Motor neuron (in vitro differentiated cells): ENCODE data around the gene CLDN12. TPM values are rescaled to one million over a fixed set of nuclear protein-coding genes. Genes with fewer than 3 reads are reported as not detected.
"Not testable (repeated sequence)": the region's sequence is repeated elsewhere in the genome, so short reads cannot be mapped to it uniquely, and the experiment has no call there.

Experiments used
- ATAC-seq, 8 experiments: fragments of 200-7000 bp; cut with Tn5 transposase; replicated peaks in 6 of 8; 2 replicates each; pipeline ENCODE4 v1.8.0; 2021; ENCODE audit warnings: mild to moderate bottlenecking in 8 of 8, moderate library complexity in 8 of 8
- H3K27ac ChIP-seq, 2 donors: fragments of 250-450 bp; sonication (Bioruptor Pico); 2 replicates each; pipeline ENCODE4 v1.9.0; 2021; ENCODE audit warnings: antibody characterized with exemption in 2 of 2, mild to moderate bottlenecking in 2 of 2, moderate library complexity in 1 of 2
- H3K4me1 ChIP-seq, 2 donors: fragments of 250-450 bp; sonication (Bioruptor Pico); replicated peaks in 1 of 2; 2 replicates each; pipeline ENCODE4 v1.6.1; 2021; ENCODE audit warnings: antibody characterized with exemption in 2 of 2, mild to moderate bottlenecking in 2 of 2, moderate library complexity in 1 of 2
- H3K4me3 ChIP-seq, 5 donors: fragments of 250-450 bp; sonication (Bioruptor Pico); 2 replicates each; pipeline ENCODE4 v1.9.0; 2021; ENCODE audit warnings: antibody characterized with exemption in 5 of 5, mild to moderate bottlenecking in 5 of 5, moderate library complexity in 4 of 5
- WGBS, 10 experiments: fragments of 450-650 bp; shearing (Covaris generic); methylation state at CpG; one replicate each; pipeline ENCODE4 v1.0.0; 2022; 5-methylcytosine and 5-hydroxymethylcytosine counted together
- in situ Hi-C, 9 experiments: fragments of 400-800 bp; cut with MboI; loops; one replicate each; pipeline ENCODE4 v1.15.0; 2021; ENCODE audit warnings: low sequenced_read_pairs in 9 of 9, low pct_unique_long_range_greater_than_20kb in 2 of 9; ENCODE audit not compliant: unreplicated experiment in 9 of 9
- total RNA-seq, 8 experiments: library from RNA; unstranded; fragments of 300-600 nt; gene quantifications; 2 replicates each; pipeline versions ENCODE4 v1.2.3 to v1.2.4, GENCODE V29; 2022

CLDN12 gene
- total RNA-seq, 8 experiments from 2014 or later = 28.4 to 55.1 (median 30.9) TPM

GRCh38 chr7:90453259-90453891 is 50.1 kb downstream of the CLDN12 start:
- Histone ChIP-seq H3K4me1 (peaks cover 0 to 2% of the 10 kb centered on the region in 2 donors), H3K27ac (no peak overlapping the region), H3K4me3 (no peak overlapping the region)
- in situ Hi-C loops = loop anchor here in 5 of 9 experiments (25.0 kb wide), 2 partner anchors 134 to 584 kb away; partner anchors contain the start of gene CDK14 (in 2 of the 5)
- ATAC-seq = no peak

- no peak for ATAC-seq
- in situ Hi-C loops = loop anchor here in 5 of 9 experiments (25.0 kb wide), 2 partner anchors 133 to 583 kb away; partner anchors contain the start of gene CDK14 (in 2 of the 5)
- Histone ChIP-seq H3K4me1 (peaks cover 0 to 2% of the 10 kb centered on the region in 2 donors), H3K27ac (no peak overlapping the region), H3K4me3 (no peak overlapping the region)
- 43 to 100% (median 85%) methylated on average over 1 of the region's 1 CpG for WGBS, 10 experiments
Observed at GRCh38 chr7:90453931-90454330, 50.7 kb downstream of the CLDN12 start.

- Histone ChIP-seq H3K4me1 (peaks cover 0 to 2% of the 10 kb centered on the region in 2 donors), H3K4me3 (no peak overlapping the region), H3K27ac (no peak overlapping the region)
- WGBS, 10 experiments = 0 to 90% (median 29%) methylated on average over 1 to 6 of the region's 6 CpGs
- in situ Hi-C loops = loop anchor here in 5 of 9 experiments (25.0 kb wide), 2 partner anchors 132 to 582 kb away; partner anchors contain the start of gene CDK14 (in 2 of the 5)
- ATAC-seq = peak in 7 of 8 experiments; percentile 48 to 91 (median 83)
Observed at GRCh38 chr7:90455163-90456030, 52.1 kb downstream of the CLDN12 start.

DNA sequence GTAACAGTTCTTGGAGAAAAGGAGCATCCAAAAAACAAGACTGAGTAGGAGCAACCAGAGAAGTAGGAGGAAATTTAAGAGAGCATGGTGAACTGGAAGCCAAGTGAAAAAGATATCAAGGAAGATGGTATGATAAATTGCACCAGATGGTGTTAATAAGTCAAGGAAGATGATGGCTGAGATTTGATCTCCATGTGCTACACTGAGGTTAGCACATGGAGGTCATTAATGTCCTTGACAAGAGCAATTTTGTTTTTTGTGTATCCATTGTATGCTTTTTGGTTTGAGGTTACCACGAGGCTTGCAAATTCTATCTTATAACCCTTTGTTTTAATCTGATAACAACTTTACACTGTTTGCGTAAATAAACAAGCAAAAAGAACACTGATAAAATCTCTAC is 54.8 kb downstream of the CLDN12 start:
- 0 to 100% (median 83%) methylated on average over 1 to 2 of the region's 2 CpGs; no CpG with 5 or more reads in 1 of the 10 experiments for WGBS, 10 experiments
- in situ Hi-C loops = loop anchor here in 5 of 9 experiments (25.0 kb wide), 2 partner anchors 129 to 579 kb away; partner anchors contain the start of gene CDK14 (in 2 of the 5)

GRCh38 chr7:90459888-90460287 is 56.6 kb downstream of the CLDN12 start:
- WGBS, 10 experiments = 0 to 89% (median 71%) methylated on average over 1 to 3 of the region's 4 CpGs; no CpG with 5 or more reads in 1 of the 10 experiments

More for the DNA sequence above, 54.8 kb downstream of the CLDN12 start:
- no peak for ATAC-seq
- Histone ChIP-seq H3K4me1 (peaks cover 0 to 2% of the 10 kb centered on the region in 2 donors), H3K4me3 (no peak overlapping the region), H3K27ac (no peak overlapping the region)

GRCh38 chr7:90461219-90461618 is 58.0 kb downstream of the CLDN12 start:
- no peaks in the 10 kb centered on the region for H3K4me1 ChIP-seq
- no peak overlapping the region for H3K4me3 ChIP-seq
- H3K27ac ChIP-seq = no peak overlapping the region
- in situ Hi-C loops = loop anchor here in 5 of 9 experiments (25.0 kb wide), 2 partner anchors 126 to 576 kb away; partner anchors contain the start of gene CDK14 (in 2 of the 5)
- ATAC-seq = peak in 1 of 8 experiments; percentile 23

More at GRCh38 chr7:90459888-90460287, 56.6 kb downstream of the CLDN12 start:
- no peak overlapping the region for H3K4me3 ChIP-seq
- ATAC-seq = no peak
- H3K4me1 ChIP-seq = peaks cover 0 to 2% of the 10 kb centered on the region in 2 donors
- in situ Hi-C loops = loop anchor here in 5 of 9 experiments (25.0 kb wide), 2 partner anchors 127 to 577 kb away; partner anchors contain the start of gene CDK14 (in 2 of the 5)
- no peak overlapping the region for H3K27ac ChIP-seq

- not testable (repeated sequence) for H3K4me1 ChIP-seq, H3K4me3 ChIP-seq, H3K27ac ChIP-seq
- ATAC-seq = peak in 2 of 8 experiments; percentile 79 to 81
- WGBS, 10 experiments = 10 to 100% (median 76%) methylated on average over 2 to 4 of the region's 4 CpGs
- in situ Hi-C loops = loop anchor here in 5 of 9 experiments (25.0 kb wide), 2 partner anchors 124 to 574 kb away; partner anchors contain the start of gene CDK14 (in 2 of the 5)
Observed at GRCh38 chr7:90463151-90463628, 59.9 kb downstream of the CLDN12 start.

Other genes starting within 250 kb of the CLDN12 start
- 10 to 100 TPM in 1 of 8 experiments, 1 to 10 TPM in 4, under 1 TPM in 3; 0.37 to 10.0 (median 1.6) TPM for gene STEAP1, start 249.0 kb upstream of the CLDN12 start, total RNA-seq
- gene STEAP2, start 191.7 kb upstream of the CLDN12 start, total RNA-seq = 10 to 100 TPM in 2 of 8 experiments, 1 to 10 TPM in 6; 1.4 to 12.3 (median 6.9) TPM
- 10 to 100 TPM in 2 of 8 experiments, 1 to 10 TPM in 6; 2.5 to 28.0 (median 6.9) TPM for gene CFAP69, start 158.3 kb upstream of the CLDN12 start, total RNA-seq
- gene FAM237B, start 82.2 kb upstream of the CLDN12 start, total RNA-seq = under 1 TPM in 7 of 8 experiments, not detected in 1; 0.05 to 0.78 (median 0.16) TPM
- 10 to 100 TPM; 10.7 to 24.8 (median 18.3) TPM for gene GTPBP10, start 56.7 kb upstream of the CLDN12 start, total RNA-seq
- gene PTTG1IP2, start 66.2 kb downstream of the CLDN12 start, total RNA-seq = not detected
- gene CDK14, start 192.9 kb downstream of the CLDN12 start, total RNA-seq = 10 to 100 TPM in 7 of 8 experiments, 1 to 10 TPM in 1; 9.9 to 50.5 (median 13.3) TPM